Measurements from ENCODE around the gene SLC25A52. TPM values are rescaled to one million over a fixed set of nuclear protein-coding genes. Genes with fewer than 3 reads are reported as not detected.
"Not testable (repeated sequence)": the region's sequence is repeated elsewhere in the genome, so short reads cannot be mapped to it uniquely, and the experiment has no call there.

Gene SLC25A52, protein sequence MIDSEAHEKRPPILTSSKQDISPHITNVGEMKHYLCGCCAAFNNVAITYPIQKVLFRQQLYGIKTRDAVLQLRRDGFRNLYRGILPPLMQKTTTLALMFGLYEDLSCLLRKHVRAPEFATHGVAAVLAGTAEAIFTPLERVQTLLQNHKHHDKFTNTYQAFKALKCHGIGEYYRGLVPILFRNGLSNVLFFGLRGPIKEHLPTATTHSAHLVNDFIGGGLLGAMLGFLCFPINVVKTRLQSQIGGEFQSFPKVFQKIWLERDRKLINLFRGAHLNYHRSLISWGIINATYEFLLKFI
- total RNA-seq (not detected in 2 replicates), polyA plus RNA-seq (not detected in 2 replicates)

DNA sequence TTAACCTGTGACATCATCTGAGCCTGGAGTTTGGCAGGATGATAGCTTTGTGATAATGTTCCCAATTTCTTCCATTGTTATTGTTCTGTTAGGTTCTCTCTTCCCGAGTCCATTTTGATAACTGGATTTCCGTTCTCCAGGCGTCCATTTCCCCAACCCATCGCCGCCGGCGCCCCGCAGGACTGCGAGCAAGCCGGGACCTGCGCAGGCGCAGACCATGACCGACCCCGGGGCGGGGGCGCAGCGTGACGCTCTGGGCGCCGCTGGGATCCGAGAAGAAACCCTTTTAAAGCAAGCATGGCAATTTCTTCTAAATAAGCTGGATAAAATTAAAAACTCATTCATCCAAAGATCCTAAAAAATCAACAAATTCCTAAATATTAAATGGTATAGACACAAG is at the start of gene SLC25A52:
TSS of gene SLC25A52 (minus strand) at position 186 of the 400 bp plus-strand sequence. CDS start 219 bp downstream, outside the sequence.
- Histone ChIP-seq H3K9me3 (ENCODE audit: low read depth) (no peaks in the 10 kb centered on the region), H3K27ac (no peak within 1 kb of the TSS), H2AFZ (no peak within 1 kb of the TSS), H3K27me3 (no peaks in the 10 kb centered on the region), H3K9me2 (replicated peaks; ENCODE audit: insufficient read depth) (no peaks in the 10 kb centered on the region), H3K36me3 (replicated peaks; ENCODE audit: insufficient read depth, low read depth) (no peaks in the 10 kb centered on the region), H4K20me1 (ENCODE audit: insufficient read depth, poor library complexity, severe bottlenecking) (no peaks in the 10 kb centered on the region), H3K4me2 (no peak within 1 kb of the TSS), H3K4me3 (no peak within 1 kb of the TSS), H3K4me1 (ENCODE audit: insufficient read depth) (no peaks in the 10 kb centered on the region), H3K79me2 (no peaks in the 10 kb centered on the region)
- TF ChIP-seq EZH2 (IDR thresholded peaks at IDR 0.05; ENCODE audit: borderline replicate concordance) (no peak), EZH2phosphoT487 (IDR thresholded peaks at IDR 0.05; ENCODE audit: low read depth, severe bottlenecking, unreplicated experiment) (no peak)
- TF ChIP-seq, protein P1, sequence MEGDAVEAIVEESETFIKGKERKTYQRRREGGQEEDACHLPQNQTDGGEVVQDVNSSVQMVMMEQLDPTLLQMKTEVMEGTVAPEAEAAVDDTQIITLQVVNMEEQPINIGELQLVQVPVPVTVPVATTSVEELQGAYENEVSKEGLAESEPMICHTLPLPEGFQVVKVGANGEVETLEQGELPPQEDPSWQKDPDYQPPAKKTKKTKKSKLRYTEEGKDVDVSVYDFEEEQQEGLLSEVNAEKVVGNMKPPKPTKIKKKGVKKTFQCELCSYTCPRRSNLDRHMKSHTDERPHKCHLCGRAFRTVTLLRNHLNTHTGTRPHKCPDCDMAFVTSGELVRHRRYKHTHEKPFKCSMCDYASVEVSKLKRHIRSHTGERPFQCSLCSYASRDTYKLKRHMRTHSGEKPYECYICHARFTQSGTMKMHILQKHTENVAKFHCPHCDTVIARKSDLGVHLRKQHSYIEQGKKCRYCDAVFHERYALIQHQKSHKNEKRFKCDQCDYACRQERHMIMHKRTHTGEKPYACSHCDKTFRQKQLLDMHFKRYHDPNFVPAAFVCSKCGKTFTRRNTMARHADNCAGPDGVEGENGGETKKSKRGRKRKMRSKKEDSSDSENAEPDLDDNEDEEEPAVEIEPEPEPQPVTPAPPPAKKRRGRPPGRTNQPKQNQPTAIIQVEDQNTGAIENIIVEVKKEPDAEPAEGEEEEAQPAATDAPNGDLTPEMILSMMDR (IDR thresholded peaks at IDR 0.05; ENCODE audit: poor library complexity): no peak
- no peak for DNase-seq (ENCODE audit: low spot score)
- 96% methylated on average over 21 of the region's 21 CpGs for WGBS (ENCODE audit: low lambda C conversion rate, missing lambda C conversion rate)

DNA sequence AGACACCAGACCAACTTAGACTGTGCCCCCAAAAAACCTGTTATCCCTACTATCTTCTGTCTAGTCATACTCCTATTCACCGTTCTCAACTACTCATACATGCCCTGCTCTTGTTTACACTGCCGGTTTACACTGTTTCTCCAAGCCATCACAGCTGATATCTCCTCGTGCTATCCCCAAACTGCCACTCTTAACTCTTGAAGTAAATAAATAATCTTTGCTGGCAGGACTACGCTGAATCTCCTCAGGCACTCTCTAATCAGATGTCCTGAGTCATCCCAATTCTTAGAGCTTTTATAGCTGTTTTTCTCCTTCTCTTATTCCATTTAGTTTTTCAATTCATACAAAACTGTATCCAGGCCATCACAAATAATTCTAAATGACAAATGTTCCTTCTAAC is 48.4 kb upstream of the SLC25A52 start:
- H3K4me2 ChIP-seq; H3K36me3 ChIP-seq (replicated peaks; ENCODE audit: insufficient read depth, low read depth); H2AFZ ChIP-seq; DNase-seq (ENCODE audit: low spot score); H3K27ac ChIP-seq; H4K20me1 ChIP-seq (ENCODE audit: insufficient read depth, poor library complexity, severe bottlenecking); H3K9me3 ChIP-seq (ENCODE audit: low read depth); H3K9me2 ChIP-seq (replicated peaks; ENCODE audit: insufficient read depth); H3K27me3 ChIP-seq; H3K4me3 ChIP-seq; H3K79me2 ChIP-seq: not testable (repeated sequence)
- peaks cover 14% of the 10 kb centered on the region for H3K4me1 ChIP-seq (ENCODE audit: insufficient read depth)
- 18% methylated on average over 4 of the region's 4 CpGs for WGBS (ENCODE audit: low lambda C conversion rate, missing lambda C conversion rate)

DNA sequence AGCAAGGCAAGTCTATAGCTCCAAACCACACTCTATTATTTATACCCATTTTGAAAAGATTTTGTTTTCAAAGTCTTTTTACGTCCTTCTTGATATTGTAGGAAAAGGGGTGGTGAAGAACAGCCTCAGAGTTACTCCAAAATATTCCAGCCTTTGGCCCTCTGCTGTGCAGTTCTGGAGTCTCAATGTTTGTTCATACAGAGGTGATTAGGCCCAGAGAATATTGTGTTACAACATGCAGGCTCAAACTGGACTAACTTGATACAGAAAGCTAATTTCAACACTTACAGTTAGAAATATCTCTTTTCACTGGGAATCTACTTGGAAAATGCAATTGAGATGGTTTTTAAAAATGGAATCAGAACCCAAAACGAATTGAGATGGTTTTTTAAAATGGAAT is 40.4 kb upstream of the SLC25A52 start:
- Histone ChIP-seq H3K9me3 (ENCODE audit: low read depth) (no peaks in the 10 kb centered on the region), H3K9me2 (replicated peaks; ENCODE audit: insufficient read depth) (no peaks in the 10 kb centered on the region), H3K4me3 (no peak overlapping the region), H3K4me1 (ENCODE audit: insufficient read depth) (no peaks in the 10 kb centered on the region), H3K79me2 (no peaks in the 10 kb centered on the region), H2AFZ (no peak overlapping the region), H3K4me2 (no peak overlapping the region), H3K27ac (no peak overlapping the region), H4K20me1 (ENCODE audit: insufficient read depth, poor library complexity, severe bottlenecking) (no peaks in the 10 kb centered on the region), H3K27me3 (no peaks in the 10 kb centered on the region), H3K36me3 (replicated peaks; ENCODE audit: insufficient read depth, low read depth) (no peaks in the 10 kb centered on the region)
- no peak for DNase-seq (ENCODE audit: low spot score)
- 91% methylated on average over 2 of the region's 2 CpGs for WGBS (ENCODE audit: low lambda C conversion rate, missing lambda C conversion rate)
- no peak for TF ChIP-seq EZH2 (IDR thresholded peaks at IDR 0.05; ENCODE audit: borderline replicate concordance)
- TF ChIP-seq, protein P1 (IDR thresholded peaks at IDR 0.05; ENCODE audit: poor library complexity): no peak
- TF ChIP-seq EZH2phosphoT487 (IDR thresholded peaks at IDR 0.05; ENCODE audit: low read depth, severe bottlenecking, unreplicated experiment): no peak

DNA sequence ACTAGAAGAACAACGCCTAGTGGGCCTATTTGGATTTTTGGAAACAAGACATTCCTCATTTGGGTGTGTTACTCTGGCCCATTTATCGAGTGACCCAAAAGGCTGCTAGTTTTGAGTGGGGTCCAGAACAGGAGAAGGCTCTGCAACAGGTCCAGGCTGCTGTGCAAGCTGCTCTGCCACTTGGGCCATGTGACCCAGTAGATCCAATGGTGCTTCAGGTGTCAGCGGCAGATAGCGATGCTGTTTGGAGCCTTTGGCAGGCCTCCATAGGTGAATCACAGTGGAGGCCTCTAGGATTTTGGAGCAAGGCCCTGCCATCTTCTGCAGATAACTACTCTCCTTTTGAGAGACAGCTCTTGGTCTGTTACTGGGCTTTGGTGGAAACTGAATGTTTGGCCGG is 38.6 kb upstream of the SLC25A52 start:
- not testable (repeated sequence) for H3K9me2 ChIP-seq (replicated peaks; ENCODE audit: insufficient read depth); H2AFZ ChIP-seq; H3K4me2 ChIP-seq; H3K27me3 ChIP-seq; H4K20me1 ChIP-seq (ENCODE audit: insufficient read depth, poor library complexity, severe bottlenecking); H3K79me2 ChIP-seq; H3K9me3 ChIP-seq (ENCODE audit: low read depth); DNase-seq (ENCODE audit: low spot score); H3K27ac ChIP-seq; H3K36me3 ChIP-seq (replicated peaks; ENCODE audit: insufficient read depth, low read depth); H3K4me3 ChIP-seq; H3K4me1 ChIP-seq (ENCODE audit: insufficient read depth)
- WGBS (ENCODE audit: low lambda C conversion rate, missing lambda C conversion rate): 92% methylated on average over 5 of the region's 5 CpGs

Data from hepatocyte (in vitro differentiated cells).